ENCODE data around the gene ATG4D.

The ATG4D gene

GRCh38 chr19:10580979-10581631, 37.4 kb downstream of the ATG4D start:
- peak; percentile 72 to 89 for DNase-seq (ENCODE audit: low read depth in 2 of 2)

DNA sequence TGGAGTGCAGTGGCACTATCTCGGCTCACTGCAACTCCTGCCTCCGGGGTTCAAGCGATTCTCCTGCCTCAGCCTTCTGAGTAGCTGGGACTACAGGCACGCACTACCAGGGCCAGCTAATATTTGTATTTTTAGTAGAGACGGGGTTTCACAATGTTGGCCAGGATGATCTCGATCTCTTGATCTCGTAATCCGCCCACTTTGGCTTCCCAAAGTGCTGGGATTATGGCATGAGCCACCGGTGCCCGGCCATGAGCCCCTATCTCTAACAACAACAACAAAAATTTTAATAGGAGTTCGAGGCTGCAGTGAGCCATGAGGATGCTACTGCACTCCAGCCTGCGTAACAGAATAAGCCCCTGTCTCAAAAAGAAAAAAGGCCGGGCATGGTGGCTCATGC, 38.4 kb downstream of the ATG4D start:
- no peak for DNase-seq (ENCODE audit: low read depth in 2 of 2)

DNA sequence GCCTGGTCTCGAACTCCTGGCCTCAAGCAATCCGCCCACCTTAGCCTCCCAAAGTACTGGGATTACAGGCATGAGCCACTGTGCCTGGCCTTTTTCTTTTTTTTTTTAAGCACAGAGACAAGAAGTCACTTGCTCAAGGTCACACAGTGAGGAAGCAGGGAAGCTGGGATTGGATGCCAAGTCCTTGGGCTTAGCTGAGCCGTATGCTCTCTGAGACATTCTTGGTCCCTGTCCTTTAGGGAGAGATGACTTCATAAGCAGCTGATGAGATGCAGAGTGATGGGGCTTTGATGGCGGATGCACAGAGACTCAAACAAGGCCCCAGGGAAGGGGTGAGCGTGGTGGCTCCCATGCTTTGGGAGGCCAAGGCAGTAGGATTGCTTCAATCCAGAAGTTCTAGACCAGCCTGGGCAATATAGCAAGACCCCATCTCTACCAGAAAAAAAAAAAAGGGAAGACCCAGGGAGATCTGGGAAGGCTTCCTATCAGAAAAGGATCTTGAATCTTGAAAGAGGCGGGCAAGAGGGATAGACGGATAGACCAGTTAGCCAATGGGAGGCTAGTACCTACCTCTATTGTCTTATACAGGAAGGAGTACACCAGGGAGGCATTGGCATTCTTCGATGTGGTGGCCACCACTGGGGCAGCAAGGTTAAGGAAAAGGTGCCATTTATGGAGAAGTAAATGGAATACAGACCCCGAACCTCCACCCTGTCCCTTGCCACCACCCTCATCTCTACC, 39.5 kb downstream of the ATG4D start:
- no peak for DNase-seq (ENCODE audit: low read depth in 2 of 2)

DNA sequence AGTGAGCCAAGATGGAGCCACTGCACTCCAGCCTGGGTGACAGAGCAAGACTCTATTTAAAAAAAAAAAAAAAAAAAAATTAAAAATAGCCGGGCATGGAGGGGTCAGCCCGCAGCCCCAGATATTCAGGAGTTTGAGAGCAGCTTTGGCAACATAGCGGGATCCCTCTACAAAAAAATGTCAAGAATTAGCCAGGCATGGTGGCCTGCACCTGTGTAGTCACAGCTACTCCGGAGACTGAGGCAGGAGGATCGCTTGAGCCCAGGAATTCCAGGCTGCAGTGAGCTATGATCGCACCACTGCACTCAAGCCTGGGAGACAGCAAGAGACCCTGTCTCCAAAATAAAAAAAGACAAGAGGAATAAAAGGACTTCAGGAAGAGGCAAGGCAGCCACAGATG, 42.7 kb downstream of the ATG4D start:
- no peak for DNase-seq (ENCODE audit: low read depth in 2 of 2)

DNA sequence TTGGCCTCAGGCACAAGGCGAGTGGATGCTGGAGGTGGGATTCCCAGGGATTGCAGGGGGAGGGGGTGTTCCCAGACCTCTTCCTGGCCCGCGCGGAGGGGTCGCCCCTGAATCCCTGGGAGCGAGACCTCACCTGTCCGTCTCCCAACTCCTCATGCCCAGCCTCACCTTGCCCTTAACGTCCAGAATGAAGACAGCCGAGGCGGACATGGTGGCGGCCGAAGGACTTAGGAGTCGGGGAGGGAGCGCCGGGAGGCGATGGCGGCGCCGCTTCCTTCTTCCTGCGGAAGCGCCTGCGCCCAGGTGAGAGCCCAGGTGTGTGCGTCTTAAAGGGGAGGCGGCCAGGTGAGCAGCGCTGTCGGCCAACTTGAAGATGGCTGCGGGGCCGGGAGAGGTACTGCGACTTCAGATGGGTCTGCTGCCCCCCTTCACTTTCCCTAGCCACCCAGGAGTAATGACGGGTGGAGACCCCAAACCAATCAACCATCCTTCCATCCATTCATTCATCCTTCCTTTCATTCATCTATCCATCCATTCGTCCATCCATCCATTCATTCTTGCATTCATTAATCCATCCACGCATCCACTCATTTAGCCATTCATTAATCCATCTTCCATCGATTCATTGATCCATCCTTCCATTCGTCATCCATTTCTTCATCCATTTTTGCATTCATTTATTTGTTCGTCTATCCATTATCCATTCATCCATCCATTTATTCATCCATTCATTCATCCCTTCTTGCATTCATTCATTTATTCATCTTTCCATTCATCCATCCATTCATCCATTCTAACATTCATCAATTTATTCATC, 43.5 kb downstream of the ATG4D start, which contains the start of gene AP1M2:
Gene AP1M2 (minus strand): TSS at position 291 of the 817 bp plus-strand sequence. CDS start 81 bp downstream, at position 210.
- DNase-seq (ENCODE audit: low read depth in 2 of 2), result no peak

- DNase-seq (ENCODE audit: low read depth in 2 of 2), result no peak
These were observed 44.1 kb downstream of the ATG4D start for GRCh38 chr19:10587839-10588150.

- DNase-seq (ENCODE audit: low read depth in 2 of 2), result no peak
These were observed 49.4 kb downstream of the ATG4D start for GRCh38 chr19:10593148-10593547.

DNA sequence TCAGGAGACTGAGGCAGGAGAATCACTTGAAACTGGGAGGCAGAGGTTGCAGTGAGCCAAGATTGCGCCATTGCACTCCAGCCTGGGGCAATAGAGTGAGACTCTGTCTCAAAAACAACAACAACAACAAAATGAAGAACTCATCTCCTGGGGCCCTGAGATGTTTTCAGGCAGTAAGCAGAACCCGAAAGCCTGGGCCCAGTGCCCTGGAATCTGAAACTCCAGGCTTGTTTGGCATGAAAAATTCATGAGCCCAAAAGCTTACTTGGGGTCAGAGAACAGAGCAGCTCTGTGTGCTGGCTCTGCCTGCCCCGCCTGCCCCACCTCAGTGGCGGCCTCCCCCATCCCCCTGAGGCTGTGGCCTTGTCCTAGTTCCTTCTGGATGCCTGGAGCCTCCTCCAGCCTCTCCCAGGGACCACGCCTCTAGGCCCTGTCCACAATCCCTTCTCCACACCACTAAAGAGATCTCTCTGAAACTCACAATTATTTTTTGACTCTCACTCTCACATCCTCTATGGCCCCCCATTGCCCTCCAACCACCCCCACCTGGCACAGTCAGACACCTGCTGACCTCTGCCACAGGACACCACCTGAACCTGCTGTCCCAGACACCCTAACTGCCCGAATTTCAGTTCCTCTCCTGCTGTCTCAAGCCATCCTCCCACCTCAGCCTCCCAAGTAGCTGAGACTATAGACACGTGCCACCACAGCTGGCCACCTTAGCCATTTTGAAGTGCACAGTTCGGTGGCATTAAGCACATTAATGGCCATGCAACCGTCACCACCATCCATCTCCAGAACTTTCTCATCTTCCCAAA, 50.3 kb downstream of the ATG4D start:
- no peak for DNase-seq (ENCODE audit: low read depth in 2 of 2)

DNA sequence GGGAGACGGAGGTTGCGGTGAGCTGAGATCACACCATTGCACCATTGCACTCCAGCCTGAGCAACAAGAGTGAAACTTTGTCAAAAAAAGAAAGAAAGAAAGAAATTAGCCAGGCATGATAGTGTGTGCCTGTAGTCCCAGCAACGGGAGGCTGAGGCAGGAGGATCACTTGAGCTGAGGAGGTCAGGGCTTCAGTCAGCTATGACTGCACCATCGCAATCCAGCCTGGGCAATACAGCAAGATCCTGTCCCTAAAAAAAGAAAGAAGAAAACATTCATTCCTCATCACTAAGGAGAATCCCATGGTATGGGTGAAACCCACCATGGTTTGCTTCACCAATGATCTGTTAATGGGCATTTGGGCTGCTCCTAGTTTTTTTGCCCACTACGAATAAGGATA, 56.4 kb downstream of the ATG4D start:
- DNase-seq (ENCODE audit: low read depth in 2 of 2), result no peak

DNA sequence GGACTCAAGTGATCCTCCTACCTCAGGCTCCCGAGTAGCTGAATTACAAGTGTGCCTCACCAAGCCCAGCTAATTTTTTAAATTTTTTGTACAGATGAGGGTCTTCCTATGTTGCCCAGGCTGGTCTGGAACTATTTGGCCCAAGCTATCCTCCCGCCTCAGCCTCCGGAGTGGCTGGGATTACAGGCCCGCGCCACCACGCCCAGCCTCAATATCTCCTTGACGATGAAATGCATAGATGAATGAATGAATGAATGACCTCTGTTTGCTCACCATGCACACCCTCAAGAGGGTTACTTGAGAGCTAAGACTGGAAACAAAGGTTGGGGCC, 58.3 kb downstream of the ATG4D start:
- no peak for DNase-seq (ENCODE audit: low read depth in 2 of 2)

DNA sequence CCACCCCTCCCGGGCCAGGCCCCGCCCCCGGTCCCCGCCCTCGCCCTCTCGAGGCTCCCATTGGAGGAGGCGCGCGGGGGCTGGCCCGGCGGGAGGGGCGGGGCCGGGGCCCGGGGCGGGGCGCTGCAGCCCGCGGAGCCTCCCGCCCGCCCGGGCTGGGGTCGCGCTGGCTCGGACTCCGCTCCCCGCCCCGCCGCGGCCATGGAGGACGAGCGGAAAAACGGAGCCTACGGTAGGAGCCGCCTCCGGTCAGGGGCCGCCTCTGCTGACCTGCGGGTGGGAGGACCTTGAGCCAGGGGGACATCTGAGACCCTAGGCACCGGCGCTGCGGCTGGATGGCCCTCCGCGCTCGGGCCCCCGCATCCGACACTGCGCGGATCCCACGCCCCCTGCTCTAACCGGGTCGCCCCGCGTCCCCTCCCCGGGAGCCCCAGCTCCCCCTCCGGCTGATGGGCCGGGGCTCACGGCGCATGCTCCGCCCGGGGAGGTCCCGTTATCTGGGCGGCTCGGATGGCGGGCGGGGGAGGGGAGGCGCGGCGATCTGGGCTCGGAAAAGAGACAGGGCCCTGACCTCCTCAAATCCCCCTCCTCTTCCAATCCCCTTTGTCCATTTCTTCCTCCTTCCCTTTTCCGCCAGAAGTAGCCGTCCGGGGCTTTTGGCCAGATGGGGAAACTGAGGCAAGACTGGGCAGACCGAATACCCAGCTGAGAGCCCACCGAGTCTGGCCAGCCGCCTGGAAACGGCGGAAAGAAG, 58.8 kb downstream of the ATG4D start:
- DNase-seq (ENCODE audit: low read depth in 2 of 2), result peak; percentile 82 to 86

Data from stimulated activated CD4-positive, alpha-beta T cell treated with anti-CD3 and anti-CD28 coated beads, Interleukin-1b, Interleukin-23, amount 100 ng/mL, for 1 hour (primary cell).